HG03135 (cell line): Measurements from ENCODE around the gene SYNJ2.
"Not testable (repeated sequence)": the region's sequence is repeated elsewhere in the genome, so short reads cannot be mapped to it uniquely, and the experiment has no call there.

Experiments
- ATAC-seq: cut with Tn5 transposase; IDR thresholded peaks from one replicate; pipeline ENCODE4 v1.9.1; 2021; ENCODE audit warnings: mild to moderate bottlenecking, moderate library complexity; ENCODE audit not compliant: unreplicated experiment

Gene SYNJ2

GRCh38 chr6:157981395-157982101 lies at the start of gene SYNJ2:
TSS of gene SYNJ2 (plus strand) at chr6:157981863. CDS start at chr6:157981962, 99 bp downstream.
- ATAC-seq: peak; percentile 73

GRCh38 chr6:157935786-157936185 lies 45.9 kb upstream of the SYNJ2 start:
- no peak for ATAC-seq

GRCh38 chr6:157937318-157937717 lies 44.3 kb upstream of the SYNJ2 start:
- no peak for ATAC-seq

GRCh38 chr6:157937916-157938315 lies 43.7 kb upstream of the SYNJ2 start:
- ATAC-seq: no peak

GRCh38 chr6:157940375-157941036 lies 41.2 kb upstream of the SYNJ2 start:
- not testable (repeated sequence) for ATAC-seq

GRCh38 chr6:157941101-157941863 lies 40.4 kb upstream of the SYNJ2 start:
- ATAC-seq: no peak

GRCh38 chr6:157942351-157942750 lies 39.3 kb upstream of the SYNJ2 start:
- no peak for ATAC-seq

GRCh38 chr6:157943249-157943963 lies 38.3 kb upstream of the SYNJ2 start:
- no peak for ATAC-seq

GRCh38 chr6:157943964-157944283 lies 37.7 kb upstream of the SYNJ2 start:
- no peak for ATAC-seq

GRCh38 chr6:157944983-157945931 lies 36.4 kb upstream of the SYNJ2 start:
- ATAC-seq: no peak

- no peak for ATAC-seq
These were observed 35.5 kb upstream of the SYNJ2 start for GRCh38 chr6:157946053-157946617.

- no peak for ATAC-seq
These were observed 34.7 kb upstream of the SYNJ2 start for GRCh38 chr6:157946865-157947532.

- ATAC-seq: not testable (repeated sequence)
These were observed 30.8 kb upstream of the SYNJ2 start for GRCh38 chr6:157950899-157951298.

GRCh38 chr6:157951828-157952227 lies 29.8 kb upstream of the SYNJ2 start:
- no peak for ATAC-seq

GRCh38 chr6:157952861-157953351 lies 28.8 kb upstream of the SYNJ2 start:
- ATAC-seq: no peak

- no peak for ATAC-seq
These were observed 28.0 kb upstream of the SYNJ2 start for GRCh38 chr6:157953580-157954091.

- ATAC-seq: no peak
These were observed 27.2 kb upstream of the SYNJ2 start for GRCh38 chr6:157954150-157955117.

GRCh38 chr6:157955675-157956074 lies 26.0 kb upstream of the SYNJ2 start:
- no peak for ATAC-seq
